Inflammatory macrophage treated with lipopolysaccharide for 4 hours (primary cell): ENCODE data around the gene SPATA45.
A peak's percentile ranks its signal among the peaks of the same experiment; 100 is the strongest.

Experiments
- DNase-seq: peaks from one replicate; pipeline ENCODE4 v3.0.0-alpha.2; 2020

Gene SPATA45

GRCh38 chr1:212827831-212828278, 19.6 kb downstream of the SPATA45 start:
- no peak for DNase-seq

GRCh38 chr1:212827171-212827776, 20.2 kb downstream of the SPATA45 start:
- no peak for DNase-seq

GRCh38 chr1:212825798-212826452, 21.5 kb downstream of the SPATA45 start:
- no peak for DNase-seq

- no peak for DNase-seq
Measured at GRCh38 chr1:212824201-212824600, 23.2 kb downstream of the SPATA45 start.

- DNase-seq: no peak
Measured at GRCh38 chr1:212822956-212823355, 24.5 kb downstream of the SPATA45 start.

GRCh38 chr1:212820969-212821368, 26.5 kb downstream of the SPATA45 start:
- DNase-seq: no peak

GRCh38 chr1:212819726-212820125, 27.7 kb downstream of the SPATA45 start:
- DNase-seq: peak; percentile 89

GRCh38 chr1:212816567-212817278, 30.7 kb downstream of the SPATA45 start:
- no peak for DNase-seq

- peak; percentile 40 for DNase-seq
Measured at GRCh38 chr1:212814537-212815334, 32.7 kb downstream of the SPATA45 start.

- no peak for DNase-seq
Measured at GRCh38 chr1:212805767-212806166, 41.7 kb downstream of the SPATA45 start.

GRCh38 chr1:212797681-212798080, 49.8 kb downstream of the SPATA45 start:
- DNase-seq: peak; percentile 31

GRCh38 chr1:212794561-212795014, 52.9 kb downstream of the SPATA45 start:
- DNase-seq: peak; percentile 95

- DNase-seq: no peak
Measured at GRCh38 chr1:212792396-212792908, 55.0 kb downstream of the SPATA45 start.

GRCh38 chr1:212791676-212792395, 55.6 kb downstream of the SPATA45 start, which contains the start of the genes NSL1 and TATDN3:
NSL1 (minus strand) TSS chr1:212791777; CDS start chr1:212791763, 14 bp downstream.
TATDN3 (plus strand) TSS chr1:212791894; CDS start chr1:212791922, 28 bp downstream.
- DNase-seq: peak; percentile 92

- peak; percentile 77 for DNase-seq
Measured at GRCh38 chr1:212791261-212791675, 56.2 kb downstream of the SPATA45 start.

- no peak for DNase-seq
Measured at GRCh38 chr1:212785871-212786270, 61.6 kb downstream of the SPATA45 start.

- no peak for DNase-seq
Measured at GRCh38 chr1:212783976-212784375, 63.5 kb downstream of the SPATA45 start.

GRCh38 chr1:212782422-212783154, 64.9 kb downstream of the SPATA45 start:
- DNase-seq: peak; percentile 85

- no peak for DNase-seq
Measured at GRCh38 chr1:212781225-212781624, 66.2 kb downstream of the SPATA45 start.

- no peak for DNase-seq
Measured at GRCh38 chr1:212780759-212781158, 66.7 kb downstream of the SPATA45 start.
